Skeletal muscle satellite cell (primary cell): ENCODE measurements around the gene IGF2BP1.
"Not testable (repeated sequence)": the region's sequence is repeated elsewhere in the genome, so short reads cannot be mapped to it uniquely, and the experiment has no call there.

Experiments
- H3K27me3 ChIP-seq: 2 replicates; pipeline ENCODE4 v1.7.0; 2013; ENCODE audit warnings: low read length; ENCODE audit not compliant: control insufficient read depth, insufficient read depth
- H3K36me3 ChIP-seq: 2 replicates; pipeline ENCODE4 v1.7.0; 2013; ENCODE audit warnings: mild to moderate bottlenecking, control low read depth, low read length; ENCODE audit not compliant: insufficient read depth
- H3K4me1 ChIP-seq: 2 replicates; pipeline ENCODE4 v1.7.0; 2013; ENCODE audit warnings: low read length; ENCODE audit not compliant: control insufficient read depth, insufficient read depth
- H3K4me2 ChIP-seq: 2 replicates; pipeline ENCODE4 v1.7.0; 2013; ENCODE audit warnings: mild to moderate bottlenecking, low read length
- H3K4me3 ChIP-seq: 2 replicates; pipeline ENCODE4 v1.7.0; 2013; ENCODE audit warnings: low read length
- H3K9ac ChIP-seq: 2 replicates; pipeline ENCODE4 v1.7.0; 2013; ENCODE audit warnings: mild to moderate bottlenecking, low read depth, low read length, moderate library complexity
- H3K9me3 ChIP-seq: replicated peaks from 2 replicates; pipeline ENCODE4 v1.7.0; 2013; ENCODE audit warnings: mild to moderate bottlenecking, control low read depth, low read length

Gene IGF2BP1

GRCh38 chr17:49022391-49022941 lies 25.3 kb downstream of the IGF2BP1 start:
- H3K4me3 ChIP-seq = peak overlapping the region; percentile 55
- peak overlapping the region; percentile 14 for H3K4me2 ChIP-seq
- no peaks in the 10 kb centered on the region for H3K36me3 ChIP-seq
- peaks cover 26% of the 10 kb centered on the region for H3K4me1 ChIP-seq
- H3K27me3 ChIP-seq = no peaks in the 10 kb centered on the region
- no peaks in the 10 kb centered on the region for H3K9me3 ChIP-seq
- peak overlapping the region; percentile 49 for H3K9ac ChIP-seq

GRCh38 chr17:49024523-49024922 lies 27.3 kb downstream of the IGF2BP1 start:
- H3K27me3 ChIP-seq = no peaks in the 10 kb centered on the region
- H3K4me2 ChIP-seq = no peak overlapping the region
- no peaks in the 10 kb centered on the region for H3K9me3 ChIP-seq
- peaks cover 26% of the 10 kb centered on the region for H3K4me1 ChIP-seq
- H3K4me3 ChIP-seq = no peak overlapping the region
- H3K9ac ChIP-seq = no peak overlapping the region
- H3K36me3 ChIP-seq = peaks cover 3% of the 10 kb centered on the region

- H3K9ac ChIP-seq, H3K4me2 ChIP-seq, H3K4me3 ChIP-seq, H3K36me3 ChIP-seq, H3K27me3 ChIP-seq, H3K9me3 ChIP-seq: not testable (repeated sequence)
- H3K4me1 ChIP-seq = peaks cover 19% of the 10 kb centered on the region
These were observed 29.3 kb downstream of the IGF2BP1 start for GRCh38 chr17:49026447-49026846.

- no peak overlapping the region for H3K9ac ChIP-seq
- no peak overlapping the region for H3K4me2 ChIP-seq
- H3K4me1 ChIP-seq = peaks cover 3% of the 10 kb centered on the region
- H3K9me3 ChIP-seq = no peaks in the 10 kb centered on the region
- no peak overlapping the region for H3K4me3 ChIP-seq
- no peaks in the 10 kb centered on the region for H3K27me3 ChIP-seq
- peaks cover 5% of the 10 kb centered on the region for H3K36me3 ChIP-seq
These were observed 31.1 kb downstream of the IGF2BP1 start for GRCh38 chr17:49028271-49028670.

GRCh38 chr17:49029801-49030200 lies 32.6 kb downstream of the IGF2BP1 start:
- peaks cover 5% of the 10 kb centered on the region for H3K36me3 ChIP-seq
- peaks cover 3% of the 10 kb centered on the region for H3K4me1 ChIP-seq
- H3K9me3 ChIP-seq = no peaks in the 10 kb centered on the region
- H3K27me3 ChIP-seq = no peaks in the 10 kb centered on the region
- no peak overlapping the region for H3K9ac ChIP-seq
- no peak overlapping the region for H3K4me2 ChIP-seq
- no peak overlapping the region for H3K4me3 ChIP-seq

- Histone ChIP-seq H3K9me3 (no peaks in the 10 kb centered on the region), H3K36me3 (peaks cover 17% of the 10 kb centered on the region), H3K9ac (no peak overlapping the region), H3K27me3 (no peaks in the 10 kb centered on the region), H3K4me2 (peak overlapping the region; percentile 54), H3K4me3 (peak overlapping the region; percentile 15), H3K4me1 (peaks cover 9% of the 10 kb centered on the region)
These were observed 35.1 kb downstream of the IGF2BP1 start for GRCh38 chr17:49031965-49032928.

GRCh38 chr17:49035470-49036269 lies 38.5 kb downstream of the IGF2BP1 start:
- H3K9me3 ChIP-seq = no peaks in the 10 kb centered on the region
- H3K27me3 ChIP-seq = no peaks in the 10 kb centered on the region
- peaks cover 9% of the 10 kb centered on the region for H3K4me1 ChIP-seq
- H3K36me3 ChIP-seq = peaks cover 32% of the 10 kb centered on the region
- H3K4me2 ChIP-seq = peak overlapping the region; percentile 98
- H3K4me3 ChIP-seq = peak overlapping the region; percentile 72
- H3K9ac ChIP-seq = peak overlapping the region; percentile 78

GRCh38 chr17:49036270-49036626 lies 39.1 kb downstream of the IGF2BP1 start:
- peaks cover 9% of the 10 kb centered on the region for H3K4me1 ChIP-seq
- peak overlapping the region; percentile 98 for H3K4me2 ChIP-seq
- H3K36me3 ChIP-seq = peaks cover 33% of the 10 kb centered on the region
- no peaks in the 10 kb centered on the region for H3K9me3 ChIP-seq
- no peak overlapping the region for H3K4me3 ChIP-seq
- H3K27me3 ChIP-seq = no peaks in the 10 kb centered on the region
- no peak overlapping the region for H3K9ac ChIP-seq

- no peak overlapping the region for H3K4me2 ChIP-seq
- no peak overlapping the region for H3K9ac ChIP-seq
- H3K27me3 ChIP-seq = no peaks in the 10 kb centered on the region
- H3K9me3 ChIP-seq = no peaks in the 10 kb centered on the region
- no peak overlapping the region for H3K4me3 ChIP-seq
- H3K36me3 ChIP-seq = peaks cover 49% of the 10 kb centered on the region
- H3K4me1 ChIP-seq = peaks cover 6% of the 10 kb centered on the region
These were observed 41.0 kb downstream of the IGF2BP1 start for GRCh38 chr17:49038138-49038537.

- Histone ChIP-seq H3K4me3 (no peak overlapping the region), H3K36me3 (peaks cover 53% of the 10 kb centered on the region), H3K27me3 (no peaks in the 10 kb centered on the region), H3K9ac (no peak overlapping the region), H3K9me3 (no peaks in the 10 kb centered on the region), H3K4me2 (no peak overlapping the region), H3K4me1 (peaks cover 6% of the 10 kb centered on the region)
These were observed 41.4 kb downstream of the IGF2BP1 start for GRCh38 chr17:49038544-49038943.

GRCh38 chr17:49039518-49039917 lies 42.3 kb downstream of the IGF2BP1 start:
- not testable (repeated sequence) for H3K4me3 ChIP-seq, H3K4me2 ChIP-seq, H3K9ac ChIP-seq, H3K4me1 ChIP-seq, H3K27me3 ChIP-seq, H3K9me3 ChIP-seq
- H3K36me3 ChIP-seq = peaks cover 61% of the 10 kb centered on the region
